UCSD-AML1 (cell line): ENCODE measurements around the gene NADSYN1.
"Not testable (repeated sequence)": the region's sequence is repeated elsewhere in the genome, so short reads cannot be mapped to it uniquely, and the experiment has no call there.

ENCODE experiments used
- DNase-seq: peaks from one replicate; lab custom pipeline; 2025; ENCODE audit not compliant: unreplicated experiment; lab: John Stamatoyannopoulos, UW

Gene NADSYN1

DNA sequence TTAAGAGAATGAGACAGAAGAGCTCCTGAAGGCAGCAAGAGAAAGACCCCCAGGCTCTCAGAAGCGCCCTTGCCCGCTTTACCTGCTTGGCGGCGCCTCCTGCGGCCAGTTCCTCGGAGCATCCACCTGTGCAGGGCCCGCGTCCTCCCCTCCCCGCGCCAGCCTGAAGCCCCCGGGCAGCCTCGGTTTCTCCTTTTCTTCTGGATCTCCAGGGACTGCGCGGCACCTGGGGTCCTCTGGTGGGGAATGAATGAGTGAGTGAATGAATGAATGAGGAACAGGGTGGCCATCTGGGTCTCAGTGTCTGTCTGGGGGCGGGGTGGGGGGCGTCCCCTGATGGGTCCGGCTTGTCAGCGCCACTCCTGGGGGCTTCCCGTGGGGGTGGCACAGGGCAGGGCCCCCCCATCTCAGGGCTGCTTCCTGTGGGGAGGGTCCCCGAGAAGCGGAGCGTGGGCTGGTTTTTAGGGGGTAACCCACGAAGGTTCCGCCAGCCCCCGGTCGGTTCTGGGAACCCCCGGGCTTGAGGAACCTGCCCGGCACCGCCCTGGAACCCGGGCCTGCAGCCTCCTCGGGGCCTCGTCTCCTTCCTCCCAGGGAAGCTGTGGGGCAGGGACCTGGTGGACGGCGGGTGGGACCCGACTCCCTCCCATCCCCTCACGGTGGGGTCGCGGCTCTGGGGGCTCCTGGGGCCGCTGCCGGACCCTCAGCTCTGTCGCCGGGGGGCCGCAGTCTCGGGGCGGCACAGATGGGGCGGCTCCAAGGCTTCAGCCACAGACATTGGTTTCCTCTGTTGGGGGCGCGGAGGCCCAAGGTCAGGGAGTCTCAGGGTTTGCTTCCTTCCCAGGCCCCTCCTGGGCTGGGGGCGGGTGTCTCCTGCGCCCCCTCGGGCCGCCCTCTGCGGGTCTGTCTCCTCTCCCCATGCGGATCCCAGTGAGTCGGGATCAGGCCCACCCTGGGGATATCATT, 65.8 kb downstream of the NADSYN1 start:
- no peak for DNase-seq

DNA sequence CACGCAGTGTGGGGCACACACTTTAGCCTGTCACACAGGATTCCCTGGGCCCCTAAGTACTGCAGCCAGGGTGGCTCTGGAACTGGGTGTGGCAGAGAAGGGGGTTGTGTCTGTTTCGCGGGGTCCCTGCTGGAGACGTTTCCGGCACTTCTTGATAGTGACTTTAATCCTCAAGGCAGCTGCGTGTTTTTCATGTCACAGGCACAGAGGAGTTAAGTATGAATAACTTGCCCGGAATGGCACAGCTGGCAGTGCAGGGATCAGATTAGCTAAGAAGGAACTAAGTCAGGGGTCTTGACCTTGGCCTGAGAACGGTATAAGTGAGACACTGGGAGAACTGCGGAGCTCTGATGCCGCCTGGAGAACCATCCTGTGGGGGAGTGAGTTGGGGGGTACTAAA, 66.5 kb downstream of the NADSYN1 start:
- no peak for DNase-seq

DNA sequence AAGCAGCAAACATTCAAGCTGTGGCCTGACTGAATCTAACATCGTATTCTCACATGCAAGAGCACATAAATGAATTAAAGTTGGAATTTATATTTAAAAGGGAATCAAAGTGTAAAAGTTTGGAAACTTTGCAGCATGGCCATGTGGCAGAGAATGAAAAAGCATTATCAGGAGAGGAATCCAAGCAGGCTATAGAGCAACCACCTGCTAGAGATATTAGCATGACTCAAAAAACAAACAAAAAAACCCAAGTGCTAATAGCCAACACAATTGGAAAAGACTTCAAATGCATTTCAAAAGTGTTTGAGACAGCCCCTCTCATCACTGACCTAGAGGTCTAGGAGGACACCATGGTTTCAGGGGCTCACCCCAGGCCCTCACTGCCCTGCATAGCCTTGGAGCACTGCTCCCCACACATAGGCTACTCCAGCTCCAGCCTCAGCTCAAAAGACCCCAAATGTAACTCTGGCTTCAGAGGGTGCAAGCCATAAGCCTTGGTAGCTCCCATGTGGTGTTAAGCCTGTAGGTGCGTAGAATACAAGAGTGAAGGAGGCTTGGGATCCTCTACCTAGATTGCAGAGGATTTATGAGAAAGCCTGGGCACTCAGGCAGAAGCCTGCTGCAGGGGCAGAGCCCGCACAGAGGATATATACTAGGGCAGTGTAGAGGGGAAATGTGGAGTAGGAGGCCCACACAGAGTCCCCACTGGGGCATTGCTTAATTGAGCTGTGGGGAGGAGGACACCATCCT, 72.4 kb downstream of the NADSYN1 start:
- DNase-seq, result no peak

GRCh38 chr11:71525938-71526495, 73.0 kb downstream of the NADSYN1 start:
- DNase-seq, result no peak

DNA sequence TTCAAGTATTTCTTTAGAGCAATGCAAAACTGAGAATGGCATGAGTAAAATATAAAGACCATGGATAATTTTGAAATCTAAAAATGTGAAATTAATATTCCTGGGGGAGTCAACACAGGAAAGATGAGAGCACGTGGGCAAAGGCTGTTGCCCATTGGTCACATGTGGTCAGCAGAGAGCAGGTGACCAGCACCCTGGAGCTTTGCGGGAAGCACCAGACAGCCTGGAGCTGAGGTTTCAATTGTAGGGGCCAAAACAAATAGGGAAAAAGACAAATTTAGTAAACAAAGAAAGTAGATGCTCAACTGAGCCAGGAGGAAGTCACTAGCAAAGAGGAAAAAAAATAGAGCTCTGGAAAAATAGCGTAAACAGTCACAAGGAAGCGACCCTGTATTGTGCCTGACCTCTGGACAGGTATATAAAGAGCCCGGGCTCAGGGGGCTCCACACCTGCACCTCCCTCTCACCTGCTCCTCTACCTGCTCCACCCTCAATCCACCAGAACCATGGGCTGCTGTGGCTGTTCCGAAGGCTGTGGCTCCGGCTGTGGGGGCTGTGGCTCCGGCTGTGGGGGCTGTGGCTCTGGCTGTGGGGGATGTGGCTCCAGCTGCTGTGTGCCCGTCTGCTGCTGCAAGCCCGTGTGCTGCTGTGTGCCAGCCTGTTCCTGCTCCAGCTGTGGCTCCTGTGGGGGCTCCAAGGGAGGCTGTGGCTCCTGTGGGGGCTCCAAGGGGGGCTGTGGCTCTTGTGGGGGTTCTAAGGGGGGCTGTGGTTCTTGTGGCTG, 74.0 kb downstream of the NADSYN1 start, which contains the start of gene KRTAP5-7:
KRTAP5-7 (plus strand) TSS at position 472 of the 780 bp plus-strand sequence; CDS start at position 506, 34 bp downstream.
- DNase-seq, result not testable (repeated sequence)

DNA sequence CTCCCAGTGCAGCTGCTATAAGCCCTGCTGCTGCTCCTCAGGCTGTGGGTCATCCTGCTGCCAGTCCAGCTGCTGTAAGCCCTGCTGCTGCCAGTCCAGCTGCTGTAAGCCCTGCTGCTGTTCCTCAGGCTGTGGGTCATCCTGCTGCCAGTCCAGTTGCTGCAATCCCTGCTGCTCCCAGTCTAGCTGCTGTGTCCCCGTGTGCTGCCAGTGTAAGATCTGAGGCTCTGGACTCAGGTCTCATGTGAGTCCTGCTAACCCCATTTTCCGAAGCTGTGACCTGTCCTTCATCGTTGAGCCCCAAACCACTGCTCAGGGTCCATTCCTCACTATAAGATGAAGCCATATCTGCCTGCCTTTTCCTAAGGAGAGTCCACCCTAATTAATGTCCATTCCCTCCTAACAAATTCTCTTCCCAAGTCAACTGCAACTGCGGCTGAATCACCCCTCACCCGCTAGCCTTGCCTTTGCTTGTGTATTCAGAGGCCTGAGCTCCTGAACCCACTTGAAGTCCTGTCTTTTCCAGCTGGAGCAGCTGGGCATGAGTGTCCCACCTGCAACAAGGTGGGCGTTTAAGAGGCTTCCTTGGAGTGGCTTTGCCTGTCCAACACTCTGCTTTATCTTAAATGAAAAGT, 74.7 kb downstream of the NADSYN1 start:
- no peak for DNase-seq

DNA sequence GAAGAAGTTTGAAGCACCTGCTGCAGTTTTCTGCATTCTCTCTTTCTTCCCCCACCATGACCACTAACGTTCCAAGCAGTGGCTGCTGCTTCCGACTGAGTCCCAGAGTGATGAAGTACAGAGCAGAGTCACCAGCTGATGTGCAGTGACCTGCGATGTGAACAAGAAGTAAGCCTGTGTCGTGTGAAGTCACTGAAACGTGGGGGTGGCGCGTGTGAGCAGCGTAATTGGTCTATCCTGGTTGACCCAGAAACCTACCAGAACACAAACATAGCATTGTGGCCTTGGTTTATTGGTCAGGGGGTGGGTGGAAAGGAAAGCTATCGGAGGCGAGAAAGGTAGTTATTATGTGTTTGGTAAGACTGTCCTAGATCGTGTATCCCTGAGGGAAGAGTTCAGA, 77.6 kb downstream of the NADSYN1 start:
- no peak for DNase-seq

- DNase-seq, result no peak
Measured at GRCh38 chr11:71532036-71532610, 79.1 kb downstream of the NADSYN1 start.

- DNase-seq, result not testable (repeated sequence)
Measured at GRCh38 chr11:71534711-71535608, 82.0 kb downstream of the NADSYN1 start.

GRCh38 chr11:71535825-71536224, 82.8 kb downstream of the NADSYN1 start:
- DNase-seq, result no peak

GRCh38 chr11:71537537-71537936, 84.5 kb downstream of the NADSYN1 start:
- DNase-seq, result no peak

DNA sequence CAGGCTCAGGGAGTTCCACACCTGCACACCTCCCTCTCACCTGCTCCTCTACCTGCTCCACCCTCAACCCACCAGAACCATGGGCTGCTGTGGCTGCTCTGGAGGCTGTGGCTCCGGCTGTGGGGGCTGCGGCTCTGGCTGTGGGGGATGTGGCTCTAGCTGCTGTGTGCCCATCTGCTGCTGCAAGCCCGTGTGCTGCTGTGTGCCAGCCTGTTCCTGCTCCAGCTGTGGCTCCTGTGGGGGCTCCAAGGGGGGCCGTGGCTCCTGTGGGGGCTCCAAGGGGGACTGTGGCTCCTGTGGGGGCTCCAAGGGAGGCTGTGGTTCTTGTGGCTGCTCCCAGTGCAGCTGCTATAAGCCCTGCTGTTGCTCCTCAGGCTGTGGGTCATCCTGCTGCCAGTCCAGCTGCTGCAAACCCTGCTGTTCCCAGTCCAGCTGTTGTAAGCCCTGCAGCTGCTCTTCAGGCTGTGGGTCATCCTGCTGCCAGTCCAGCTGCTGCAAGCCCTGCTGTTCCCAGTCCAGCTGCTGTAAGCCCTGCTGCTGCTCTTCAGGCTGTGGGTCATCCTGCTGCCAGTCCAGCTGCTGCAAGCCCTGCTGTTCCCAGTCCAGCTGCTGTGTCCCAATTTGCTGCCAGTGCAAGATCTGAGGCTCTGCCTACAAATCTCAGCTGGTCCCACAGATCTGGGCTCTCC, 85.1 kb downstream of the NADSYN1 start, which contains the start of gene KRTAP5-8:
KRTAP5-8 (plus strand) TSS at position 49 of the 689 bp plus-strand sequence; CDS start at position 80, 31 bp downstream.
- not testable (repeated sequence) for DNase-seq

DNA sequence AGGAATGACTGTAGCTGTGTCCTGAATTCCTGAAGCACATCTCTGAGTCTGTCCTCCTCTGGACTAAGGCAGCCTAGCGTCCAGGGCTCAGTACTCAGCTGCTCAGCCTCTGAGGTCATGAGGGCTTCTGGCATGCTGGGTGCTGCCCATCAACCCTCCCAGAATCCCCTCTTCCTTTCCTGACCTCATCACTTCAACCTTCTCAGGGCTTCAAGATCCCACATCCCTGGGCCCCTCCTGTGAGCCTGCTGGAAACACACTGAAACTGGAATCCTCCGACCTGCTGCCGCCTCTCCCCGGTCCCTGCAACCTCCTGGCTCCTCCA, 85.6 kb downstream of the NADSYN1 start:
- no peak for DNase-seq

DNA sequence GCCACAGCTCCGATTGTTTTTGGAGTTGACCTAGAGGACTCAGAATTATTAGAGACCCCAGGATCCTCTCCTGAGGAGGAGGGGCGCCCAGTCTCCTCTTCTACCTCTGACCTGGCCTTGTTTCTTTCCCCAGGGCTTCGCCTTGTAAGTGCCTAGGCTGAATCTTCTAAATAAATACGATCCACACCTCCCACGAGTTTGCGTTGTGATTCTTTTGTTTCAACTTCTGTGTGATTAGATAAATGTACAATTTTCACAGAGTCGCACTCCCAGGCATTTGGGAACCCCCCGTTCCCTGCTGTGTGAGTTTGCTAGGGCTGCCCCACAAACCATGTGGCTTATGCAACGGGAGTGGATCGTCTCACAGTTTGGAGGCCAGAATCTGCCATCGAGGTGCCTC, 86.0 kb downstream of the NADSYN1 start:
- no peak for DNase-seq

- not testable (repeated sequence) for DNase-seq
Measured at GRCh38 chr11:71539971-71540370, 87.0 kb downstream of the NADSYN1 start.

DNA sequence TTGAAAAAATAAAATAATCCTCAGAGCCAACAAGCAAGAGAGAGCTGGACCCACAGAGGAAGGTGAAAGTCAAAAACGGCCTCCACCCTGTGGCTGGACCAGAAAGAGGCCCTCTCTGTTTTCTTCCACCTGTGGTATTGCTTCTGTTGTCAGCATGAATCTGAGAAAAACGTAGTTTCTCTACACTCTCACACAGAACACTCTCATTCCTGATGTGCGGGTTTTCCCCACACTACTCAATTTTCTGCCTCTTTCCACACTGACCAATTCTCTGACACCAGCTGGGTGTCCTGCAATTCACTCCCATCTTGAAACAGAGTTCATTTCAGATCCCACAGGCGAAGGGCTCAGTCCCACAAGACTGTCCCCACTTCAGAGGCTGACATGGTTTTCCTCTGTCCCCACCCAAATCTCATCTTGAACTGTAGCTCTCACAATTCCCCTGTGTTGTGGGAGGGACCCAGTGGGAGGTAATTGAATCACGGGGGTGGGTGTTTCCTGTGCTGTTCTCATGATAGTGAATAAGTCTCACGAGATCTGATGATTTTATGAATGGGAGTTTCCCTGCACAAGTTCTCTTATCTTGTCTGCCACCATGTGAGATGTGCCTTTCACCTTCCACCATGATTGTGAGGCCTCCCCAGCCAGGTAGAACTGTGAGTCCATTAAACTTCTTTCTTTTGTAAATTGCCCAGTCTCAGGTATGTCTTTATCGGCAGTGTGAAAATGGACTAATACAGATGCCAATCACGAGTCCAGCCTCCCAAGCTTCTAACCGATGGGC, 87.7 kb downstream of the NADSYN1 start:
- not testable (repeated sequence) for DNase-seq

DNA sequence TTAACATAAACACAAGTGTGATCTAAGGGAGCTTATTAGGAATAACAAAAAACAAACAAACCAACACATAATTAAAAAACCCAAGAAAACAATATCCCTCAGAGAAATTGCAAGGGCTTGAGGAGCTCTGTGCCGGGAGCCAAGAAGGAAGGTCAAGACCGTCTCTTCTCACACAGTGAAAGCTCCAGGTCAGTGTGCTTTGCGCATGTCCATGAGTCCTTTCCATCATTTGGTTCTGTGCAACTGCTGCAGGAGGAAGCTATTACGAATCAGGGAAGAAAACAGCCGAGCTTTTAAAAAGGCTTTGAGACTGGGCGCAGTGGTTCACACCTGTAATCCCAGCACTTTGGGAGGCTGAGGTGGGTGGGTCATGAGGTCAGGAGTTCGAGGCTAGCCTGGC, 89.4 kb downstream of the NADSYN1 start:
- no peak for DNase-seq
